HG03066 (cell line): ENCODE data around the gene RPGRIP1L.

Experiments used
- ATAC-seq: cut with Tn5 transposase; IDR thresholded peaks from one replicate; pipeline ENCODE4 v1.9.1; 2021; ENCODE audit warnings: low read depth; ENCODE audit not compliant: unreplicated experiment

RPGRIP1L gene

GRCh38 chr16:53561101-53561888 is 142.4 kb downstream of the RPGRIP1L start:
- no peak for ATAC-seq

- no peak for ATAC-seq
Observed at GRCh38 chr16:53559270-53559951, 144.2 kb downstream of the RPGRIP1L start.

DNA sequence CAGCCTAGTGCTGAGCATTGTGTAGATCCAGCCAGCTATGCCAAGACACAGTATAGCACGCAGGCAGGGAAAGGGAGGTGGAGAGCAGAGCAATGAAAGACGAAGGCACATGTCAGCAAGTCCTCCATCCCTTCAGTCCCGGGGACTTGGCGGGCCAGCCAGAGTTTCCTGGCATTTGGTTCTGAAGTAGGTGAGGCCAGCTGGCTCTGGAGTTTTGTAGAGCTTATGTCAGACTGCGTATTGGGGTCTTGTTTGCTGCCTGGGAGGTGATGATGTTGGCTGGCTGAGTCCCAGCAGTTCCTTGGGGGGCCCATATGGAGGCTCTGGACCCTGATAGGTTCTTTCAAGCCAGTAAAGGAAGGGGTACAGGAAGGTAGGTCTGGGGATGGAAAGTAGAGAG is 144.9 kb downstream of the RPGRIP1L start:
- ATAC-seq: no peak

- no peak for ATAC-seq
Observed at GRCh38 chr16:53556521-53556920, 147.1 kb downstream of the RPGRIP1L start.

GRCh38 chr16:53549970-53550690 is 153.5 kb downstream of the RPGRIP1L start:
- ATAC-seq: no peak
